H1 (cell line): Measurements from ENCODE around the gene DOCK3.

Source experiments
- E2F6 ChIP-seq: IDR thresholded peaks from 2 replicates; pipeline ENCODE4 v1.6.1; 2012; ENCODE audit warnings: inconsistent platforms
- HDAC6 ChIP-seq: IDR thresholded peaks from one replicate; pipeline ENCODE4 v1.7.1; 2012; ENCODE audit warnings: low read depth, mild to moderate bottlenecking, inconsistent platforms, low read length, moderate library complexity
- JUN ChIP-seq: IDR thresholded peaks from 2 replicates; pipeline ENCODE4 v1.6.1; 2011; ENCODE audit warnings: low read depth, mild to moderate bottlenecking, improper control_type of control experiment, low read length
- POLR2A ChIP-seq, 2 experiments: IDR thresholded peaks; 1 replicate in 1 of 2; 2 replicates in 1 of 2; pipeline ENCODE4 v1.6.1; 2011; ENCODE audit warnings: low read depth in 2 of 2, low read length in 2 of 2, mild to moderate bottlenecking in 2 of 2; ENCODE audit errors: control extremely low read depth in 1 of 2
- POLR2AphosphoS5 ChIP-seq: IDR thresholded peaks from 2 replicates; pipeline ENCODE4 v1.6.1; 2011; ENCODE audit warnings: low read depth, low read length
- RAD21 ChIP-seq, 2 experiments: IDR thresholded peaks in 1 of 2; conservative IDR thresholded peaks in 1 of 2; 2 replicates each; pipeline ENCODE4 v1.6.1; 2011; ENCODE audit warnings: low read depth in 2 of 2, low read length in 2 of 2, improper control_type of control experiment in 1 of 2, inconsistent platforms in 1 of 2, mild to moderate bottlenecking in 1 of 2, moderate library complexity in 1 of 2
- SP1 ChIP-seq: IDR thresholded peaks from 2 replicates; pipeline ENCODE4 v1.6.1; 2011; ENCODE audit warnings: low read depth, low read length
- TAF1 ChIP-seq: IDR thresholded peaks from 2 replicates; pipeline ENCODE4 v1.6.1; 2011; ENCODE audit warnings: mild to moderate bottlenecking, low read depth, low read length
- TCF12 ChIP-seq: IDR thresholded peaks from 2 replicates; pipeline ENCODE4 v1.6.1; 2011; ENCODE audit warnings: low read depth, mild to moderate bottlenecking, low read length

- TF ChIP-seq POLR2A (IDR thresholded peaks at IDR 0.05; ENCODE audit: control extremely low read depth in 1 of 2, low read depth in 2 of 2, low read length in 2 of 2) (no peak), POLR2AphosphoS5 (no peak), JUN (no peak), TCF12 (no peak), RAD21 (IDR thresholded peaks at IDR 0.05 in 1 of 2, conservative IDR thresholded peaks at IDR 0.05 in 1 of 2; ENCODE audit: low read depth in 2 of 2, low read length in 2 of 2) (no peak), SP1 (no peak), TAF1 (no peak), HDAC6 (no peak), E2F6 (no peak)
Observed at GRCh38 chr3:50819882-50820281, 145.2 kb downstream of the DOCK3 start.
